Activated CD4-positive, alpha-beta T cell treated with anti-CD3 and anti-CD28 coated beads for 4 hours (primary cell): Measurements from ENCODE around the gene SAFB2.
"Not testable (repeated sequence)": the region's sequence is repeated elsewhere in the genome, so short reads cannot be mapped to it uniquely, and the experiment has no call there.

ENCODE experiments used
- DNase-seq, 2 donors: peaks; one replicate each; pipeline ENCODE4 v3.0.0-alpha.2; 2020

SAFB2 gene

GRCh38 chr19:5632241-5632612 is 9.7 kb upstream of the SAFB2 start:
- DNase-seq = no peak

GRCh38 chr19:5631567-5632240 is 9.1 kb upstream of the SAFB2 start:
- DNase-seq = no peak

- no peak for DNase-seq
These were observed 6.4 kb upstream of the SAFB2 start for GRCh38 chr19:5628919-5629481.

GRCh38 chr19:5628461-5628860 is 5.9 kb upstream of the SAFB2 start:
- DNase-seq = no peak

- DNase-seq = peak; percentile 48 to 53
These were observed 4.9 kb upstream of the SAFB2 start for GRCh38 chr19:5627395-5627904.

GRCh38 chr19:5625641-5626040 is 3.1 kb upstream of the SAFB2 start:
- no peak for DNase-seq

- DNase-seq = no peak
These were observed 2.2 kb upstream of the SAFB2 start for GRCh38 chr19:5624741-5625278.

GRCh38 chr19:5624018-5624663 is 1.6 kb upstream of the SAFB2 start:
- peak in 1 of 2 donors; percentile 12 for DNase-seq

GRCh38 chr19:5623397-5624017 is 931 bp upstream of the SAFB2 start:
- DNase-seq = peak in 1 of 2 donors; percentile 16

GRCh38 chr19:5621945-5622464 is 571 bp downstream of the SAFB2 start:
- peak; percentile 15 to 23 for DNase-seq

- no peak for DNase-seq
These were observed 1.1 kb downstream of the SAFB2 start for GRCh38 chr19:5621311-5621944.

- no peak for DNase-seq
These were observed 2.6 kb downstream of the SAFB2 start for GRCh38 chr19:5619946-5620345.

GRCh38 chr19:5618591-5618990 is 4.0 kb downstream of the SAFB2 start:
- no peak for DNase-seq

- no peak for DNase-seq
These were observed 5.5 kb downstream of the SAFB2 start for GRCh38 chr19:5617080-5617479.

- DNase-seq = no peak
These were observed 6.7 kb downstream of the SAFB2 start for GRCh38 chr19:5615756-5616327.

- DNase-seq = no peak
These were observed 9.4 kb downstream of the SAFB2 start for GRCh38 chr19:5612891-5613865.

- no peak for DNase-seq
These were observed 12.6 kb downstream of the SAFB2 start for GRCh38 chr19:5609881-5610448.

GRCh38 chr19:5608766-5609165 is 13.8 kb downstream of the SAFB2 start:
- not testable (repeated sequence) for DNase-seq

- no peak for DNase-seq
These were observed 14.3 kb downstream of the SAFB2 start for GRCh38 chr19:5608291-5608690.
